H1 (cell line): Measurements from ENCODE around the gene SLC15A1. TPM values are rescaled to one million over a fixed set of nuclear protein-coding genes. Genes with fewer than 3 reads are reported as not detected.

Source experiments
- CTCF ChIA-PET: fragments of 300-600 bp; sonication (Branson Sonifier 250); formaldehyde crosslinking; loops from one replicate; lab custom pipeline; 2021; ENCODE audit not compliant: partially characterized antibody; lab: Charles Lee
- POLR2A ChIA-PET: fragments of 300-600 bp; sonication (Branson Sonifier 250); formaldehyde crosslinking; loops from one replicate; lab custom pipeline; 2021; ENCODE audit warnings: inconsistent platforms; ENCODE audit not compliant: partially characterized antibody; lab: Charles Lee
- DNase-seq, 2 experiments: peaks; one replicate each; pipeline versions ENCODE4 v3.0.0 to v3.0.0-alpha.2; 2010 to 2022; ENCODE audit warnings: low spot score in 2 of 2, low read depth in 1 of 2, mixed read lengths in 1 of 2
- FAIRE-seq: peaks from 2 replicates; lab custom pipeline; 2011; peaks lifted over from hg19 to GRCh38; lab: Jason Lieb, UNC
- H2AFZ ChIP-seq: 2 replicates; pipeline ENCODE4 v1.8.1; 2012; ENCODE audit warnings: low read length, inconsistent platforms
- H2AK5ac ChIP-seq: 2 replicates; pipeline ENCODE4 v1.6.1; 2013; ENCODE audit warnings: low read depth, low read length
- H2BK120ac ChIP-seq: replicated peaks from 2 replicates; pipeline ENCODE3; 2013; ENCODE audit warnings: low read depth, low read length, inconsistent platforms
- H2BK12ac ChIP-seq: 2 replicates; pipeline ENCODE4 v1.6.1; 2013; ENCODE audit warnings: low read depth, low read length
- H2BK15ac ChIP-seq: 2 replicates; pipeline ENCODE4 v1.6.1; 2013; ENCODE audit warnings: low read length
- H2BK20ac ChIP-seq: 2 replicates; pipeline ENCODE4 v1.6.1; 2013; ENCODE audit warnings: low read length
- H2BK5ac ChIP-seq: 2 replicates; pipeline ENCODE4 v1.6.1; 2013; ENCODE audit warnings: low read depth, low read length
- H3K14ac ChIP-seq: 2 replicates; pipeline ENCODE4 v1.6.1; 2013; ENCODE audit warnings: inconsistent platforms; ENCODE audit not compliant: insufficient read length
- H3K18ac ChIP-seq: 2 replicates; pipeline ENCODE4 v1.6.1; 2013; ENCODE audit warnings: low read length; ENCODE audit errors: extremely low read depth
- H3K23ac ChIP-seq: 2 replicates; pipeline ENCODE4 v1.6.1; 2013; ENCODE audit warnings: inconsistent platforms; ENCODE audit not compliant: insufficient read length
- H3K23me2 ChIP-seq: 2 replicates; pipeline ENCODE4 v1.6.1; 2013; ENCODE audit warnings: low read depth, low read length
- H3K27ac ChIP-seq: 2 replicates; pipeline ENCODE4 v1.6.1; 2011; ENCODE audit warnings: low read depth, low read length, inconsistent platforms
- H3K27me3 ChIP-seq, 4 experiments: replicated peaks in 1 of 4; 1 replicate in 1 of 4; 2 replicates in 3 of 4; pipeline versions ENCODE4 v1.6.1 to v1.8.1; 2011 to 2013; ENCODE audit warnings: low read length in 3 of 4, mild to moderate bottlenecking in 3 of 4, inconsistent platforms in 2 of 4, mixed read lengths in 2 of 4, moderate library complexity in 1 of 4; ENCODE audit not compliant: control insufficient read depth in 3 of 4, insufficient read depth in 3 of 4; ENCODE audit errors: extremely low read depth in 1 of 4
- H3K36me3 ChIP-seq, 4 experiments: 2 replicates each; pipeline versions ENCODE4 v1.6.1 to v1.8.1; 2011 to 2013; ENCODE audit warnings: mild to moderate bottlenecking in 4 of 4, low read length in 3 of 4, moderate library complexity in 2 of 4, control low read depth in 1 of 4, inconsistent platforms in 1 of 4; ENCODE audit not compliant: insufficient read depth in 4 of 4, control insufficient read depth in 2 of 4
- H3K4ac ChIP-seq: replicated peaks from 2 replicates; pipeline ENCODE3; 2013; ENCODE audit warnings: low read length, low read depth, mixed read lengths, inconsistent platforms; ENCODE audit not compliant: insufficient read length
- H3K4me1 ChIP-seq, 4 experiments: replicated peaks in 1 of 4; 1 replicate in 1 of 4; 2 replicates in 3 of 4; pipeline versions ENCODE4 v1.6.1 to v1.8.1; 2011 to 2013; ENCODE audit warnings: low read length in 3 of 4, inconsistent platforms in 2 of 4, mixed read lengths in 1 of 4; ENCODE audit not compliant: insufficient read depth in 4 of 4, control insufficient read depth in 3 of 4
- H3K4me2 ChIP-seq, 2 experiments: 2 replicates each; pipeline versions ENCODE4 v1.6.1 to v1.8.1; 2011 to 2013; ENCODE audit warnings: low read depth in 2 of 2, low read length in 2 of 2, control low read depth in 1 of 2, inconsistent platforms in 1 of 2, mild to moderate bottlenecking in 1 of 2; ENCODE audit not compliant: insufficient read depth in 1 of 2
- H3K4me3 ChIP-seq, 4 experiments: fragments of 200-600, 300-600 bp in 1 of 4; sonication (generic), shearing (Covaris generic), sonication (Bioruptor Twin) in 1 of 4; 2 replicates each; pipeline versions ENCODE4 v1.5.1 to v1.8.1; 2011 to 2016; ENCODE audit warnings: low read length in 4 of 4, low read depth in 3 of 4, control low read depth in 2 of 4, inconsistent platforms in 2 of 4, mild to moderate bottlenecking in 2 of 4, mixed read lengths in 1 of 4, moderate library complexity in 1 of 4; ENCODE audit not compliant: insufficient read depth in 2 of 4; ENCODE audit errors: extremely low read depth in 1 of 4
- H3K56ac ChIP-seq: replicated peaks from 2 replicates; pipeline ENCODE3; 2013; ENCODE audit warnings: low read depth, mild to moderate bottlenecking, mixed read lengths, low read length, inconsistent platforms; ENCODE audit not compliant: insufficient read length
- H3K79me1 ChIP-seq: 2 replicates; pipeline ENCODE4 v1.6.1; 2013; ENCODE audit warnings: low read depth, low read length, control low read depth
- H3K79me2 ChIP-seq, 2 experiments: 2 replicates each; pipeline versions ENCODE4 v1.6.1 to v1.8.1; 2012 to 2013; ENCODE audit warnings: low read length in 2 of 2, mild to moderate bottlenecking in 2 of 2, inconsistent platforms in 1 of 2; ENCODE audit not compliant: insufficient read depth in 2 of 2, control insufficient read depth in 1 of 2
- H3K9ac ChIP-seq, 4 experiments: replicated peaks in 1 of 4; 1 replicate in 1 of 4; 2 replicates in 3 of 4; pipeline versions ENCODE4 v1.6.1 to v1.8.1; 2011 to 2013; ENCODE audit warnings: low read depth in 3 of 4, low read length in 3 of 4, control low read depth in 2 of 4, mild to moderate bottlenecking in 2 of 4, moderate library complexity in 2 of 4, inconsistent platforms in 1 of 4; ENCODE audit errors: extremely low read depth in 1 of 4
- H3K9me3 ChIP-seq, 2 experiments: 2 replicates each; pipeline versions ENCODE4 v1.6.1 to v1.8.1; 2012 to 2013; ENCODE audit warnings: mild to moderate bottlenecking in 2 of 2, moderate library complexity in 2 of 2, control low read depth in 1 of 2, inconsistent platforms in 1 of 2, low read depth in 1 of 2, low read length in 1 of 2, mixed read lengths in 1 of 2; ENCODE audit not compliant: insufficient read depth in 2 of 2
- H4K20me1 ChIP-seq, 2 experiments: replicated peaks in 1 of 2; 2 replicates each; pipeline versions ENCODE3 to v1.8.1; 2011 to 2013; ENCODE audit warnings: inconsistent platforms in 2 of 2, low read length in 2 of 2, mild to moderate bottlenecking in 1 of 2; ENCODE audit not compliant: insufficient read depth in 2 of 2, control insufficient read depth in 1 of 2
- H4K5ac ChIP-seq: 2 replicates; pipeline ENCODE4 v1.6.1; 2013; ENCODE audit warnings: low read length, low read depth, mixed read lengths, inconsistent platforms; ENCODE audit not compliant: insufficient read length
- H4K8ac ChIP-seq: 2 replicates; pipeline ENCODE4 v1.8.0; 2013; ENCODE audit warnings: mild to moderate bottlenecking, moderate library complexity, low read length, inconsistent platforms; ENCODE audit not compliant: insufficient read depth; ENCODE audit errors: extremely low read depth
- H4K91ac ChIP-seq: replicated peaks from 2 replicates; pipeline ENCODE3; 2013; ENCODE audit warnings: low read length, mixed read lengths, inconsistent platforms; ENCODE audit not compliant: insufficient read length
- POLR2AphosphoS5 ChIP-seq: IDR thresholded peaks from 2 replicates; pipeline ENCODE4 v1.6.1; 2011; ENCODE audit warnings: low read depth, low read length
- RBBP5 ChIP-seq: IDR thresholded peaks from 2 replicates; pipeline ENCODE4 v1.7.1; 2012; ENCODE audit warnings: low read depth, mild to moderate bottlenecking, inconsistent platforms, low read length, moderate library complexity, borderline replicate concordance
- TCF12 ChIP-seq: IDR thresholded peaks from 2 replicates; pipeline ENCODE4 v1.6.1; 2011; ENCODE audit warnings: low read depth, mild to moderate bottlenecking, low read length
- WGBS, 2 experiments: shearing (Covaris generic) in 1 of 2; methylation state at CpG; one replicate each; pipeline versions ENCODE4 v1.1.6 to v1.1.7; 2013 to 2015; ENCODE audit warnings: low lambda C conversion rate in 2 of 2, mixed read lengths in 2 of 2, inconsistent platforms in 1 of 2, low coverage in 1 of 2, missing lambda C conversion rate in 1 of 2; ENCODE audit not compliant: insufficient replicate concordance in 2 of 2, insufficient coverage in 1 of 2, insufficient read length in 1 of 2; ENCODE audit errors: extremely low coverage in 1 of 2, missing lambda C conversion rate in 1 of 2; 5-methylcytosine and 5-hydroxymethylcytosine counted together
- polyA plus RNA-seq, 7 experiments: library from polyadenylated mRNA; depleted of rRNA in 3 of 7; stranded (reverse) in 5 of 7; unstranded in 2 of 7; fragments of >200 nt in 5 of 7; fragments of 200-250 nt in 2 of 7; gene quantifications; 1 replicate in 5 of 7; 2 replicates in 1 of 7; 4 replicates in 1 of 7; pipeline versions ENCODE4 v1.2.1 to v1.2.3, GENCODE V29; 2011 to 2013; ENCODE audit warnings: missing spikeins in 2 of 7, mixed read lengths in 2 of 7
- total RNA-seq: library from RNA; stranded (reverse); fragmentation: NEBNext Ultra II Directional; extraction: Animal tissue kit (Norgen Biotek cat#: 25700); gene quantifications from 2 replicates; pipeline ENCODE4 v1.2.1, GENCODE V29; 2021

The SLC15A1 gene
- total and polyA plus RNA-seq, 2 of the 8 experiments (the other 6 are each of a cell fraction or from before 2014, with no cell fraction given), result 1.3 to 2.4 TPM

DNA sequence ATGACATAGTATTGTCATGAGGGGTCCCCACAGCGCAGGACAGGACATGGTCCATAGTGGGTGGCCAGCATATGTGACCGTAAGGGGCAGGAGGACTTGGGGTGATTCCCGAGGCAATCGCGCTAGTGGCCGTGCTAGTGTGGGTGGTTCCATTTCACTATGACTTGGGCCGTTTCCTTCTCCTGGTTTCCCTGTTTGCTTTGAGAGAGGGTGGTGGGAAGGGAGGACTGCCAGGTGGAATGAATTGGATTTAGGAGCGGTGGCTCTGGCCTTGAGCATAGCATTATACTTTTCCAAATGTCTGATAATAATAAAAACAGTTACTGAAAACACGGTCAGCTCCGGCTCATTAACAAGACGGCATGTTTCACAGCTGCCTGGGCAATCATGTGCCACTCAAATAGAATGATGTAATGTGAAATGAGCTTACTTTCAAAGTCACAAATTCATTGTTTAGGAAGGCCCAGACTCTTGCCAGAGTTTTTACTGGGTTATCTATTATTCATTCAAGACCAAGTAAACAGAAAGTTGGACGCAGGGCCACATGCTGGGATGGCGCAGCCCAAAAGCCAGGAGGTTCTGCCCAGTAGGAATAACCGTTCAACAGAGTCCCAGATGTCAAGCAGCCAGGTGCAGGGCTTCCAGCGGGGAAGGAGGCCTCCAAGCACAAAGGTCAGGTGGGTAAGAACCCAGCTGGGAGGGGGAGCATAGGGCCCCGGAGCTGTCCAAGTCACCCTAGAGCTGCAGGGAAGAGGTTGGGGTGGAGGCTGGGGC, 19.6 kb upstream of the SLC15A1 start:
- H4K5ac ChIP-seq, result no peak overlapping the region
- no peak overlapping the region for H3K18ac ChIP-seq
- no peak overlapping the region for H3K4me3 ChIP-seq
- H3K9ac ChIP-seq, result no peak overlapping the region
- H3K23ac ChIP-seq, result no peak overlapping the region
- no peak overlapping the region for H2BK20ac ChIP-seq
- H3K79me2 ChIP-seq, result no peaks in the 10 kb centered on the region
- no peaks in the 10 kb centered on the region; a peak in 1 of 7 replicates for H3K4me1 ChIP-seq
- no peak for DNase-seq
- ChIA-PET POLR2A (no interaction called here), CTCF (interaction anchor here (0.7 to 5.0 kb wide), 13 partner anchors 11 to 327 kb away, joined by 3 to 37 read pairs (median 4); no protein-coding TSS in a partner anchor)
- no peaks in the 10 kb centered on the region for H4K20me1 ChIP-seq
- no peak overlapping the region for H3K56ac ChIP-seq
- H2BK12ac ChIP-seq, result no peak overlapping the region
- H2BK5ac ChIP-seq, result no peak overlapping the region
- H3K27me3 ChIP-seq, result no peaks in the 10 kb centered on the region
- H3K36me3 ChIP-seq, result no peaks in the 10 kb centered on the region
- H3K9me3 ChIP-seq, result no peaks in the 10 kb centered on the region
- H3K4me2 ChIP-seq, result no peak overlapping the region
- TF ChIP-seq TCF12 (no peak), RBBP5 (no peak), POLR2AphosphoS5 (no peak)
- TF ChIP-seq, all 59 proteins: peak for 0
- no peak overlapping the region for H4K8ac ChIP-seq
- H2BK15ac ChIP-seq, result no peak overlapping the region
- H3K27ac ChIP-seq, result no peak overlapping the region
- H3K79me1 ChIP-seq, result no peaks in the 10 kb centered on the region
- no peak overlapping the region for H2AFZ ChIP-seq
- FAIRE-seq, result no peak
- no peak overlapping the region for H2BK120ac ChIP-seq
- H2AK5ac ChIP-seq, result no peak overlapping the region
- no peaks in the 10 kb centered on the region for H3K23me2 ChIP-seq
- no peak overlapping the region for H4K91ac ChIP-seq
- H3K14ac ChIP-seq, result no peak overlapping the region
- no peak overlapping the region for H3K4ac ChIP-seq
- WGBS, 2 experiments, result 90% methylated on average over 16 of the region's 16 CpGs; no CpG with 5 or more reads in 1 of the 2 experiments
